ENCODE data around the gene WWTR1.

The WWTR1 gene

GRCh38 chr3:149481491-149481890 lies 176.3 kb downstream of the WWTR1 start:
- no peak for DNase-seq (ENCODE audit: low read depth)
- TF ChIP-seq CTCF (IDR thresholded peaks at IDR 0.05; ENCODE audit: low read length, missing control alignments), result no peak
- H3K4me3 ChIP-seq (replicated peaks; ENCODE audit: low read depth, low read length), result no peak overlapping the region

GRCh38 chr3:149481056-149481455 lies 176.8 kb downstream of the WWTR1 start:
- no peak overlapping the region for H3K4me3 ChIP-seq (replicated peaks; ENCODE audit: low read depth, low read length)
- no peak for DNase-seq (ENCODE audit: low read depth)
- TF ChIP-seq CTCF (IDR thresholded peaks at IDR 0.05; ENCODE audit: low read length, missing control alignments), result no peak

GRCh38 chr3:149480326-149481017 lies 177.4 kb downstream of the WWTR1 start:
- DNase-seq (ENCODE audit: low read depth), result peak; percentile 94
- TF ChIP-seq CTCF (IDR thresholded peaks at IDR 0.05; ENCODE audit: low read length, missing control alignments), result peak; percentile 94

GRCh38 chr3:149479621-149480325 lies 178.1 kb downstream of the WWTR1 start:
- TF ChIP-seq CTCF (IDR thresholded peaks at IDR 0.05; ENCODE audit: low read length, missing control alignments), result no peak
- peak; percentile 65 for DNase-seq (ENCODE audit: low read depth)
- no peak overlapping the region for H3K4me3 ChIP-seq (replicated peaks; ENCODE audit: low read depth, low read length)

More at GRCh38 chr3:149480326-149481017, 177.4 kb downstream of the WWTR1 start:
- no peak overlapping the region for H3K4me3 ChIP-seq (replicated peaks; ENCODE audit: low read depth, low read length)

GRCh38 chr3:149476225-149476624 lies 181.6 kb downstream of the WWTR1 start:
- H3K4me3 ChIP-seq (replicated peaks; ENCODE audit: low read depth, low read length), result no peak overlapping the region
- no peak for DNase-seq (ENCODE audit: low read depth)
- no peak for TF ChIP-seq CTCF (IDR thresholded peaks at IDR 0.05; ENCODE audit: low read length, missing control alignments)

- TF ChIP-seq CTCF (IDR thresholded peaks at IDR 0.05; ENCODE audit: low read length, missing control alignments), result no peak
- no peak overlapping the region for H3K4me3 ChIP-seq (replicated peaks; ENCODE audit: low read depth, low read length)
- DNase-seq (ENCODE audit: low read depth), result no peak
Measured at GRCh38 chr3:149475451-149476060, 182.3 kb downstream of the WWTR1 start.

All from fibroblast of pulmonary artery (primary cell).